Mucosa of descending colon (tissue), 3 donors: ENCODE data around the gene CIBAR2. TPM values are rescaled to one million over a fixed set of nuclear protein-coding genes. Genes with fewer than 3 reads are reported as not detected.

Experiments used
- ATAC-seq: fragments of 200-7000 bp; cut with Tn5 transposase; one replicate; pipeline ENCODE4 v1.9.1; 2020; ENCODE audit warnings: mild to moderate bottlenecking, moderate library complexity
- DNase-seq, 3 donors: peaks; one replicate each; pipeline ENCODE4 v3.0.0-alpha.2; 2020
- H3K36me3 ChIP-seq: fragments of 200-600 bp; one replicate; pipeline ENCODE4 v1.8.0; 2021; ENCODE audit warnings: low read depth, mild to moderate bottlenecking
- H3K4me1 ChIP-seq: fragments of 200-600 bp; one replicate; pipeline ENCODE4 v1.8.0; 2021; ENCODE audit warnings: low read depth, mild to moderate bottlenecking
- H3K4me3 ChIP-seq: fragments of 200-600 bp; one replicate; pipeline ENCODE4 v1.8.0; 2021; ENCODE audit warnings: mild to moderate bottlenecking
- H3K9me3 ChIP-seq: fragments of 200-600 bp; one replicate; pipeline ENCODE4 v1.8.0; 2021; ENCODE audit warnings: mild to moderate bottlenecking
- CTCF ChIP-seq: fragments of 200-600 bp; IDR thresholded peaks from one replicate; pipeline ENCODE4 v1.8.0; 2022; ENCODE audit warnings: antibody characterized with exemption, mild to moderate bottlenecking
- intact Hi-C, 2 donors: fragments of 100-400 bp; cut with DNase I in 1 of 2; cut with micrococcal nuclease in 1 of 2; formaldehyde crosslinking; loops; one replicate each; pipeline versions ENCODE4 v1.11.0 to v1.11.1; 2022; cut with DNase I, micrococcal nuclease
- total RNA-seq, 3 donors: library from RNA; stranded (reverse); fragmentation: NEBNext Ultra II Directional in 2 of 3; extraction: Animal tissue kit (Norgen Biotek cat#: 25700) in 2 of 3; gene quantifications; one replicate each; pipeline versions ENCODE4 v1.2.1 to v1.2.4, GENCODE V29; 2021 to 2023
- donor health status: DM: no; HTN: no; CAD: no; lungs with moderate emphysema.
- donor health status: DM: no; HTN: no; CAD: no.
- donor health status: DM: no; HTN: yes; CAD: no.

Gene CIBAR2
- total RNA-seq, 3 donors from 2014 or later: not detected

- no peak for DNase-seq
- Histone ChIP-seq H3K36me3 (no peaks in the 10 kb centered on the region), H3K4me3 (no peak overlapping the region), H3K4me1 (no peaks in the 10 kb centered on the region), H3K9me3 (no peaks in the 10 kb centered on the region)
- intact Hi-C loops: no loop called here
- TF ChIP-seq CTCF: no peak
- no peak for ATAC-seq
Measured at GRCh38 chr16:85146922-85147651, 34.8 kb upstream of the CIBAR2 start.

GRCh38 chr16:85146532-85146797, 34.2 kb upstream of the CIBAR2 start:
- Histone ChIP-seq H3K4me1 (no peaks in the 10 kb centered on the region), H3K9me3 (no peaks in the 10 kb centered on the region), H3K4me3 (no peak overlapping the region), H3K36me3 (no peaks in the 10 kb centered on the region)
- no peak for TF ChIP-seq CTCF
- DNase-seq (no peak), ATAC-seq (no peak)
- intact Hi-C loops: no loop called here

GRCh38 chr16:85145734-85146531, 33.7 kb upstream of the CIBAR2 start:
- H3K4me1 ChIP-seq: no peaks in the 10 kb centered on the region
- intact Hi-C loops: no loop called here
- DNase-seq: no peak
- no peak overlapping the region for H3K4me3 ChIP-seq
- no peak for ATAC-seq
- H3K36me3 ChIP-seq: no peaks in the 10 kb centered on the region
- TF ChIP-seq CTCF: no peak
- no peaks in the 10 kb centered on the region for H3K9me3 ChIP-seq

- Histone ChIP-seq H3K4me1 (no peaks in the 10 kb centered on the region), H3K9me3 (no peaks in the 10 kb centered on the region), H3K4me3 (no peak overlapping the region), H3K36me3 (no peaks in the 10 kb centered on the region)
- DNase-seq (no peak), ATAC-seq (no peak)
- intact Hi-C loops: no loop called here
- TF ChIP-seq CTCF: no peak
Measured at GRCh38 chr16:85145188-85145587, 32.9 kb upstream of the CIBAR2 start.

- H3K4me3 ChIP-seq: no peak overlapping the region
- H3K9me3 ChIP-seq: no peaks in the 10 kb centered on the region
- no peak for TF ChIP-seq CTCF
- ATAC-seq: no peak
- intact Hi-C loops: no loop called here
- no peaks in the 10 kb centered on the region for H3K36me3 ChIP-seq
- DNase-seq: no peak
- no peaks in the 10 kb centered on the region for H3K4me1 ChIP-seq
Measured at GRCh38 chr16:85144026-85144915, 32.0 kb upstream of the CIBAR2 start.
